ENCODE data around the gene BGN.

BGN gene

GRCh38 chrX:153456161-153456560, 38.6 kb upstream of the BGN start:
- H3K4me3 ChIP-seq (ENCODE audit: low read depth, low read length) = no peak overlapping the region
- TF ChIP-seq CTCF (IDR thresholded peaks at IDR 0.05; ENCODE audit: low read depth, low read length, missing control alignments) = no peak
- DNase-seq (ENCODE audit: low read depth) = no peak

GRCh38 chrX:153456704-153457103, 38.1 kb upstream of the BGN start:
- TF ChIP-seq CTCF (IDR thresholded peaks at IDR 0.05; ENCODE audit: low read depth, low read length, missing control alignments) = no peak
- H3K4me3 ChIP-seq (ENCODE audit: low read depth, low read length) = no peak overlapping the region
- no peak for DNase-seq (ENCODE audit: low read depth)

GRCh38 chrX:153457136-153457825, 37.5 kb upstream of the BGN start:
- no peak for DNase-seq (ENCODE audit: low read depth)
- H3K4me3 ChIP-seq (ENCODE audit: low read depth, low read length) = no peak overlapping the region
- TF ChIP-seq CTCF (IDR thresholded peaks at IDR 0.05; ENCODE audit: low read depth, low read length, missing control alignments) = no peak

- no peak for DNase-seq (ENCODE audit: low read depth)
- no peak overlapping the region for H3K4me3 ChIP-seq (ENCODE audit: low read depth, low read length)
- no peak for TF ChIP-seq CTCF (IDR thresholded peaks at IDR 0.05; ENCODE audit: low read depth, low read length, missing control alignments)
Measured at GRCh38 chrX:153457827-153458466, 36.8 kb upstream of the BGN start.

GRCh38 chrX:153458476-153458875, 36.3 kb upstream of the BGN start:
- DNase-seq (ENCODE audit: low read depth) = no peak
- TF ChIP-seq CTCF (IDR thresholded peaks at IDR 0.05; ENCODE audit: low read depth, low read length, missing control alignments) = no peak
- no peak overlapping the region for H3K4me3 ChIP-seq (ENCODE audit: low read depth, low read length)

GRCh38 chrX:153459986-153460385, 34.8 kb upstream of the BGN start:
- no peak overlapping the region for H3K4me3 ChIP-seq (ENCODE audit: low read depth, low read length)
- DNase-seq (ENCODE audit: low read depth) = no peak
- no peak for TF ChIP-seq CTCF (IDR thresholded peaks at IDR 0.05; ENCODE audit: low read depth, low read length, missing control alignments)

GRCh38 chrX:153460826-153461225, 34.0 kb upstream of the BGN start:
- peak; percentile 68 for TF ChIP-seq CTCF (IDR thresholded peaks at IDR 0.05; ENCODE audit: low read depth, low read length, missing control alignments)
- DNase-seq (ENCODE audit: low read depth) = no peak
- no peak overlapping the region for H3K4me3 ChIP-seq (ENCODE audit: low read depth, low read length)
